B cell (primary cell): ENCODE data around the gene SP140. TPM values are rescaled to one million over a fixed set of nuclear protein-coding genes. Genes with fewer than 3 reads are reported as not detected.

Experiments
- ATAC-seq: fragments of 200-7000 bp; cut with Tn5 transposase; one replicate; pipeline ENCODE4 v1.10.0; 2021; ENCODE audit warnings: low read depth, mild to moderate bottlenecking, moderate number of reproducible peaks, moderate library complexity
- CTCF ChIA-PET: fragments of 350-600 bp; sonication (Branson Sonifier 250); formaldehyde crosslinking; loops from one replicate; lab custom pipeline; 2021; ENCODE audit warnings: antibody characterized with exemption, inconsistent platforms; lab: Charles Lee
- POLR2A ChIA-PET: fragments of 350-600 bp; sonication (Branson Sonifier 250); formaldehyde crosslinking; loops from one replicate; lab custom pipeline; 2021; ENCODE audit warnings: antibody characterized with exemption; lab: Charles Lee
- DNase-seq: peaks from one replicate; pipeline ENCODE4 v3.0.0; 2013
- H2AFZ ChIP-seq: 2 replicates; pipeline ENCODE4 v1.6.1; 2012; ENCODE audit warnings: mild to moderate bottlenecking, low read depth, low read length; ENCODE audit not compliant: insufficient read depth, poor library complexity, severe bottlenecking
- H3K27ac ChIP-seq, 2 donors: 1 replicate in 1 of 2; 2 replicates in 1 of 2; pipeline ENCODE4 v1.5.1; 2012 to 2013; ENCODE audit warnings: low read length in 2 of 2, mild to moderate bottlenecking in 2 of 2, moderate library complexity in 1 of 2
- H3K27me3 ChIP-seq, 4 experiments: fragments of 200-600 bp in 1 of 4; sonication (generic) in 1 of 4; replicated peaks in 1 of 4; 1 replicate in 2 of 4; 2 replicates in 2 of 4; pipeline versions ENCODE4 v1.6.1 to v1.7.0; 2013 to 2016; ENCODE audit warnings: low read length in 3 of 4, mild to moderate bottlenecking in 2 of 4, mixed read lengths in 1 of 4, moderate library complexity in 1 of 4; ENCODE audit not compliant: insufficient read depth in 4 of 4, control insufficient read depth in 3 of 4; ENCODE audit errors: control extremely low read depth in 1 of 4
- H3K36me3 ChIP-seq, 2 experiments: replicated peaks in 1 of 2; 1 replicate in 1 of 2; 2 replicates in 1 of 2; pipeline versions ENCODE4 v1.6.1 to v1.7.1; 2013; ENCODE audit warnings: low read length in 1 of 2; ENCODE audit not compliant: insufficient read depth in 2 of 2, control insufficient read depth in 1 of 2; ENCODE audit errors: control extremely low read depth in 1 of 2, extremely low read depth in 1 of 2
- H3K4me1 ChIP-seq, 2 donors: fragments of 200-600 bp in 1 of 2; sonication (generic) in 1 of 2; 1 replicate in 1 of 2; 2 replicates in 1 of 2; pipeline versions ENCODE4 v1.5.1 to v1.6.1; 2013 to 2017; ENCODE audit warnings: low read length in 2 of 2; ENCODE audit not compliant: control insufficient read depth in 2 of 2, insufficient read depth in 2 of 2
- H3K4me2 ChIP-seq: replicated peaks from 2 replicates; pipeline ENCODE3; 2012; ENCODE audit warnings: mild to moderate bottlenecking, low read depth, low read length; ENCODE audit not compliant: poor library complexity, severe bottlenecking
- H3K4me3 ChIP-seq, 5 experiments: fragments of 200-600 bp in 1 of 5; sonication (generic) in 1 of 5; 1 replicate in 3 of 5; 2 replicates in 2 of 5; pipeline versions ENCODE4 v1.5.1 to v1.7.0; 2011 to 2016; ENCODE audit warnings: low read length in 4 of 5, mild to moderate bottlenecking in 4 of 5, low read depth in 2 of 5, control low read depth in 1 of 5, moderate library complexity in 1 of 5; ENCODE audit not compliant: insufficient read depth in 1 of 5; ENCODE audit errors: control extremely low read depth in 1 of 5, extremely low read depth in 1 of 5
- H3K79me2 ChIP-seq: fragments of 200-600 bp; sonication (generic); one replicate; pipeline ENCODE4 v1.6.0; 2016; ENCODE audit warnings: low read length; ENCODE audit not compliant: control insufficient read depth, insufficient read depth
- H3K9ac ChIP-seq: fragments of 200-600 bp; sonication (generic); 2 replicates; pipeline ENCODE4 v1.6.1; 2017; ENCODE audit warnings: mild to moderate bottlenecking, low read length, moderate library complexity
- H3K9me3 ChIP-seq, 3 donors: one replicate each; pipeline versions ENCODE4 v1.6.1 to v1.7.1; 2013; ENCODE audit warnings: low read length in 2 of 3; ENCODE audit not compliant: control insufficient read depth in 2 of 3, insufficient read depth in 1 of 3; ENCODE audit errors: control extremely low read depth in 1 of 3
- H4K20me1 ChIP-seq: 2 replicates; pipeline ENCODE4 v1.6.0; 2012; ENCODE audit warnings: mild to moderate bottlenecking, low read length; ENCODE audit not compliant: insufficient read depth, control insufficient read depth, poor library complexity, severe bottlenecking
- H3K27ac Mint-ChIP-seq: one replicate; pipeline ENCODE4 v1.8.0; 2021; ENCODE audit warnings: mixed read lengths
- H3K27me3 Mint-ChIP-seq: one replicate; pipeline ENCODE4 v1.8.0; 2021; ENCODE audit warnings: mixed read lengths
- H3K4me1 Mint-ChIP-seq: one replicate; pipeline ENCODE4 v1.8.0; 2021; ENCODE audit warnings: mixed read lengths
- H3K4me3 Mint-ChIP-seq: one replicate; pipeline ENCODE4 v1.8.0; 2021; ENCODE audit warnings: mixed read lengths
- H3K9me3 Mint-ChIP-seq: one replicate; pipeline ENCODE4 v1.8.0; 2022; ENCODE audit warnings: mixed read lengths; ENCODE audit not compliant: insufficient read depth
- EZH2 ChIP-seq: IDR thresholded peaks from 2 replicates; pipeline ENCODE4 v1.6.1; 2012; ENCODE audit warnings: borderline replicate concordance, low read depth, mild to moderate bottlenecking, moderate library complexity, low read length; ENCODE audit not compliant: insufficient read depth, poor library complexity, severe bottlenecking
- WGBS: methylation state at CpG from one replicate; pipeline ENCODE4 v1.1.5; 2013; ENCODE audit warnings: missing lambda C conversion rate; ENCODE audit not compliant: insufficient coverage; 5-methylcytosine and 5-hydroxymethylcytosine counted together
- intact Hi-C: fragments of 100-400 bp; cut with micrococcal nuclease; formaldehyde crosslinking; loops from one replicate; pipeline ENCODE4 v1.10.0; 2022
- polyA plus RNA-seq: library from polyadenylated mRNA; depleted of rRNA; stranded (reverse); fragments of >200 nt; gene quantifications from 2 replicates; pipeline ENCODE4 v1.2.3, GENCODE V29; 2012
- total RNA-seq, 2 donors: library from RNA; stranded (reverse); fragments of 120-200 nt in 1 of 2; gene quantifications; 1 replicate in 1 of 2; 2 replicates in 1 of 2; pipeline versions ENCODE4 v1.2.3 to v1.2.4, GENCODE V29; 2013 to 2022
- TF ChIP-seq, protein P1 (sequence below): fragments of 200-600 bp; IDR thresholded peaks from one replicate; pipeline ENCODE4 v1.8.0; 2022; ENCODE audit warnings: antibody characterized with exemption, mild to moderate bottlenecking

Gene SP140
- total and polyA plus RNA-seq, 2 donors (not counting 1 experiment from before 2014, with no cell fraction given) = 78.7 to 411 TPM

DNA sequence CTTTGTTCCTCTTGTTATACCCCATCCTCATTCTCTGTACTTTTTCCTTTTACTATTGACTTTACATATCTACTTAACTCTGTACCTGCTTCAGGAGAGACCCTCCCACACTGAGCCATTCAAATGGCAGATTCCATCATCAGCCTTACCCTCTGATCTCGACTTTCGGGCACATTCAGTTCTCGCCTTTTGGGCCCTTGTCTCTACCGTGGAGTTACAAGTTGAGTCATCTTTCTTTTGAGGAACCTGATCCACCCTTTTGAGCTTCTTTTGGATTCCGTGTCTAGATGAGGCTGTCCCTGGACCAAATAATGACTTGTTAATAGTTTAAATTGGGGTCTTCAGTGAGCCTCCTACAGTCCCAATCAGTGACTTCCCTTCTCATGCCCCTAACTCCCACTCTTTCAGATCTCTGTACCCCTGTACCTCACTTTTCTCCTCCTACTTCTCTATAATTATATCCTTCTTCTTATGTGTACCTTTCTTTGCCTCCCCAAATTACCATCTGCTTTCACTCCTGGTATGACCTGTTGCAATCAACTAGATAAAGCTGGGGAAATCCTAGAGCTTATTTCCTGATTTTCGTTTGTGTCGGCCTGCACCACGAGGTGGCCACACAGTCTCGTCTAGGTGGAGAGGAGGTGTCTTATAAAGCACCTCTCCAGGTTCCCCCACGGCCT lies 23.0 kb upstream of the SP140 start:
- Histone ChIP-seq H3K36me3 (peaks cover 31 to 88% of the 10 kb centered on the region in 2 experiments), H3K9me3 (peaks cover 0 to 3% (median 2%) of the 10 kb centered on the region in 3 donors), H3K79me2 (peaks cover 83% of the 10 kb centered on the region), H3K27me3 (no peaks in the 10 kb centered on the region), H3K4me1 (peaks cover 51 to 55% of the 10 kb centered on the region in 2 donors), H3K9ac (no peak overlapping the region), H3K4me3 (no peak overlapping the region), H3K27ac (peak overlapping the region; percentile 9 to 72), H2AFZ (peak overlapping the region; percentile 22), H4K20me1 (peaks cover 20% of the 10 kb centered on the region), H3K4me2 (peak overlapping the region; percentile 67)
- Mint-ChIP-seq H3K27ac (peak overlapping the region; percentile 87), H3K4me3 (peak overlapping the region; percentile 74), H3K27me3 (no peaks in the 10 kb centered on the region), H3K4me1 (peaks cover 39% of the 10 kb centered on the region), H3K9me3 (no peaks in the 10 kb centered on the region)
- POLR2A ChIA-PET = interaction anchor here (0.7 to 2.5 kb wide), 8 partner anchors 17 to 596 kb away, joined by 3 to 10 read pairs (median 5); partner anchors contain the start of genes SP110 and SP140
- intact Hi-C loops = loop anchor here (1.0 to 5.0 kb wide), 4 partner anchors 32 to 510 kb away; partner anchors contain the start of genes CAB39 and SP140L
- DNase-seq (peak; percentile 79), ATAC-seq (peak; percentile 61)
- TF ChIP-seq, protein P1, sequence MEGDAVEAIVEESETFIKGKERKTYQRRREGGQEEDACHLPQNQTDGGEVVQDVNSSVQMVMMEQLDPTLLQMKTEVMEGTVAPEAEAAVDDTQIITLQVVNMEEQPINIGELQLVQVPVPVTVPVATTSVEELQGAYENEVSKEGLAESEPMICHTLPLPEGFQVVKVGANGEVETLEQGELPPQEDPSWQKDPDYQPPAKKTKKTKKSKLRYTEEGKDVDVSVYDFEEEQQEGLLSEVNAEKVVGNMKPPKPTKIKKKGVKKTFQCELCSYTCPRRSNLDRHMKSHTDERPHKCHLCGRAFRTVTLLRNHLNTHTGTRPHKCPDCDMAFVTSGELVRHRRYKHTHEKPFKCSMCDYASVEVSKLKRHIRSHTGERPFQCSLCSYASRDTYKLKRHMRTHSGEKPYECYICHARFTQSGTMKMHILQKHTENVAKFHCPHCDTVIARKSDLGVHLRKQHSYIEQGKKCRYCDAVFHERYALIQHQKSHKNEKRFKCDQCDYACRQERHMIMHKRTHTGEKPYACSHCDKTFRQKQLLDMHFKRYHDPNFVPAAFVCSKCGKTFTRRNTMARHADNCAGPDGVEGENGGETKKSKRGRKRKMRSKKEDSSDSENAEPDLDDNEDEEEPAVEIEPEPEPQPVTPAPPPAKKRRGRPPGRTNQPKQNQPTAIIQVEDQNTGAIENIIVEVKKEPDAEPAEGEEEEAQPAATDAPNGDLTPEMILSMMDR = peak; percentile 64
- TF ChIP-seq EZH2 = no peak
- WGBS = 50% methylated on average over 5 of the region's 10 CpGs
- CTCF ChIA-PET = interaction anchor here (0.6 to 8.4 kb wide), 56 partner anchors 8 to 596 kb away, joined by 3 to 66 read pairs (median 4); partner anchors contain the start of genes CAB39, SP110, SP140 and SP140L
